Nephron (organoid): Measurements from ENCODE around the gene USP26.

ENCODE experiments used
- H3K27ac Mint-ChIP-seq, 3 experiments: 2 replicates each; pipeline ENCODE4 v1.8.0; 2020; ENCODE audit warnings: mixed read lengths in 3 of 3, mild to moderate bottlenecking in 2 of 3, moderate library complexity in 1 of 3
- H3K27me3 Mint-ChIP-seq: 2 replicates; pipeline ENCODE4 v1.8.0; 2021; ENCODE audit warnings: low read depth, mild to moderate bottlenecking, moderate library complexity, mixed read lengths
- H3K36me3 Mint-ChIP-seq: 2 replicates; pipeline ENCODE4 v1.8.0; 2020; ENCODE audit warnings: low read depth, mixed read lengths
- H3K4me1 Mint-ChIP-seq: 2 replicates; pipeline ENCODE4 v1.8.0; 2020; ENCODE audit warnings: mixed read lengths
- H3K4me3 Mint-ChIP-seq, 3 experiments: 2 replicates each; pipeline ENCODE4 v1.8.0; 2020; ENCODE audit warnings: mild to moderate bottlenecking in 3 of 3, mixed read lengths in 3 of 3, moderate library complexity in 2 of 3
- H3K9me3 Mint-ChIP-seq: 2 replicates; pipeline ENCODE4 v1.8.0; 2020; ENCODE audit warnings: mixed read lengths
- CTCF ChIP-seq, 3 experiments: fragments of 200-600 bp; sonication (generic); IDR thresholded peaks; one replicate each; pipeline ENCODE4 v1.5.0; 2021; ENCODE audit warnings: antibody characterized with exemption in 3 of 3; ENCODE audit not compliant: unreplicated experiment in 3 of 3

USP26 gene

GRCh38 chrX:133097031-133097430 lies at the start of gene USP26:
USP26 (minus strand) TSS chrX:133097109; CDS start chrX:133028220, 68,889 bp downstream.
- no peak for TF ChIP-seq CTCF (IDR thresholded peaks at IDR 0.05; ENCODE audit: unreplicated experiment in 3 of 3)
- no peaks in the 10 kb centered on the region for H3K9me3 Mint-ChIP-seq
- H3K27ac Mint-ChIP-seq = no peak within 1 kb of the TSS
- H3K36me3 Mint-ChIP-seq = no peaks in the 10 kb centered on the region
- peaks cover 10% of the 10 kb centered on the region for H3K27me3 Mint-ChIP-seq
- H3K4me3 Mint-ChIP-seq = no peak within 1 kb of the TSS
- H3K4me1 Mint-ChIP-seq = no peaks in the 10 kb centered on the region

GRCh38 chrX:133134282-133134681 lies 37.4 kb upstream of the USP26 start:
- no peaks in the 10 kb centered on the region for H3K36me3 Mint-ChIP-seq
- no peaks in the 10 kb centered on the region for H3K9me3 Mint-ChIP-seq
- H3K27me3 Mint-ChIP-seq = no peaks in the 10 kb centered on the region
- H3K27ac Mint-ChIP-seq = no peak overlapping the region
- no peak for TF ChIP-seq CTCF (IDR thresholded peaks at IDR 0.05; ENCODE audit: unreplicated experiment in 3 of 3)
- H3K4me3 Mint-ChIP-seq = no peak overlapping the region
- no peaks in the 10 kb centered on the region for H3K4me1 Mint-ChIP-seq

- H3K27ac Mint-ChIP-seq = no peak overlapping the region
- no peak for TF ChIP-seq CTCF (IDR thresholded peaks at IDR 0.05; ENCODE audit: unreplicated experiment in 3 of 3)
- no peaks in the 10 kb centered on the region for H3K9me3 Mint-ChIP-seq
- no peaks in the 10 kb centered on the region for H3K27me3 Mint-ChIP-seq
- no peak overlapping the region for H3K4me3 Mint-ChIP-seq
- no peaks in the 10 kb centered on the region for H3K36me3 Mint-ChIP-seq
- H3K4me1 Mint-ChIP-seq = no peaks in the 10 kb centered on the region
Measured at GRCh38 chrX:133120406-133120805, 23.5 kb upstream of the USP26 start.

- H3K4me3 Mint-ChIP-seq = no peak overlapping the region
- no peaks in the 10 kb centered on the region for H3K4me1 Mint-ChIP-seq
- H3K9me3 Mint-ChIP-seq = no peaks in the 10 kb centered on the region
- H3K27me3 Mint-ChIP-seq = peaks cover 10% of the 10 kb centered on the region
- no peak for TF ChIP-seq CTCF (IDR thresholded peaks at IDR 0.05; ENCODE audit: unreplicated experiment in 3 of 3)
- H3K36me3 Mint-ChIP-seq = no peaks in the 10 kb centered on the region
- no peak overlapping the region for H3K27ac Mint-ChIP-seq
Measured at GRCh38 chrX:133094098-133094731, 2.7 kb downstream of the USP26 start.

- Mint-ChIP-seq H3K27ac (no peak overlapping the region), H3K36me3 (no peaks in the 10 kb centered on the region), H3K9me3 (no peaks in the 10 kb centered on the region), H3K4me1 (no peaks in the 10 kb centered on the region), H3K27me3 (no peaks in the 10 kb centered on the region), H3K4me3 (no peak overlapping the region)
- no peak for TF ChIP-seq CTCF (IDR thresholded peaks at IDR 0.05; ENCODE audit: unreplicated experiment in 3 of 3)
Measured at GRCh38 chrX:133090236-133090809, 6.6 kb downstream of the USP26 start.

GRCh38 chrX:133089411-133089810 lies 7.5 kb downstream of the USP26 start:
- Mint-ChIP-seq H3K4me1 (no peaks in the 10 kb centered on the region), H3K4me3 (no peak overlapping the region), H3K36me3 (no peaks in the 10 kb centered on the region), H3K27ac (no peak overlapping the region), H3K9me3 (no peaks in the 10 kb centered on the region), H3K27me3 (no peaks in the 10 kb centered on the region)
- TF ChIP-seq CTCF (IDR thresholded peaks at IDR 0.05; ENCODE audit: unreplicated experiment in 3 of 3) = no peak
